GM12878 (cell line): ENCODE data around the gene SGCD. TPM values are rescaled to one million over a fixed set of nuclear protein-coding genes. Genes with fewer than 3 reads are reported as not detected.
A peak's percentile ranks its signal among the peaks of the same experiment; 100 is the strongest.

Experiments
- ATAC-seq: fragments of 200-7000 bp; cut with Tn5 transposase; 3 replicates; pipeline ENCODE4 v1.9.1; 2020; ENCODE audit warnings: mild to moderate bottlenecking, moderate library complexity
- BruUV-seq: library from RNA; stranded (reverse); fragments of 400-500 nt; replicated peaks from 2 replicates; lab custom pipeline; 2021; lab: Mats Ljungman, UMichigan
- CTCF ChIA-PET: fragments of 300-600 bp; sonication (Branson Sonifier 250); formaldehyde crosslinking; extraction: SDS; loops from one replicate; lab custom pipeline; 2021; ENCODE audit warnings: inconsistent platforms; lab: Yijun Ruan, JAX
- POLR2A ChIA-PET: fragments of 350-600 bp; formaldehyde crosslinking; extraction: SDS; loops from one replicate; lab custom pipeline; 2021; ENCODE audit warnings: inconsistent platforms; lab: Charles Lee
- RAD21 ChIA-PET: fragments of 300-600 bp; sonication (Branson Sonifier 250); formaldehyde crosslinking; loops from one replicate; lab custom pipeline; 2023; ENCODE audit warnings: antibody characterized with exemption; ENCODE audit not compliant: unreplicated experiment; lab: Charles Lee
- SMC1A ChIA-PET: fragments of 300-600 bp; sonication (Branson Sonifier 250); formaldehyde crosslinking; loops from one replicate; lab custom pipeline; 2023; ENCODE audit not compliant: unreplicated experiment, uncharacterized antibody; lab: Charles Lee
- DNase-seq: peaks from one replicate; pipeline ENCODE4 v3.0.0-alpha.2; 2011; ENCODE audit warnings: low read depth, low spot score
- FAIRE-seq: peaks from 3 replicates; lab custom pipeline; 2011; peaks lifted over from hg19 to GRCh38; lab: Jason Lieb, UNC
- H2AFZ ChIP-seq: 2 replicates; pipeline ENCODE4 v1.6.0; 2011; ENCODE audit warnings: low read depth, low read length, control low read depth; ENCODE audit not compliant: control insufficient read depth
- H3K27ac ChIP-seq: 2 replicates; pipeline ENCODE4 v1.5.1; 2011; ENCODE audit warnings: control low read depth; ENCODE audit not compliant: control insufficient read depth, insufficient read depth
- H3K27me3 ChIP-seq, 2 experiments: replicated peaks in 1 of 2; 2 replicates each; pipeline versions ENCODE4 v1.6.0 to v1.6.1; 2011; ENCODE audit warnings: low read length in 1 of 2; ENCODE audit not compliant: control insufficient read depth in 2 of 2, insufficient read depth in 2 of 2
- H3K36me3 ChIP-seq, 2 experiments: 2 replicates each; pipeline ENCODE4 v1.5.1; 2011; ENCODE audit warnings: low read length in 1 of 2; ENCODE audit not compliant: control insufficient read depth in 2 of 2, insufficient read depth in 2 of 2
- H3K4me1 ChIP-seq: 2 replicates; pipeline ENCODE4 v1.6.1; 2011; ENCODE audit warnings: mild to moderate bottlenecking, low read length, moderate library complexity, mixed read lengths; ENCODE audit not compliant: control insufficient read depth, insufficient read depth
- H3K4me2 ChIP-seq: 2 replicates; pipeline ENCODE4 v1.6.0; 2011; ENCODE audit warnings: control low read depth; ENCODE audit not compliant: control insufficient read depth, insufficient read depth
- H3K4me3 ChIP-seq: fragments of 200-600 bp; sonication (generic); 2 replicates; pipeline ENCODE4 v1.5.1; 2016
- H3K79me2 ChIP-seq: 2 replicates; pipeline ENCODE4 v1.6.0; 2011; ENCODE audit warnings: low read length; ENCODE audit not compliant: control insufficient read depth, insufficient read depth
- H3K9ac ChIP-seq: 2 replicates; pipeline ENCODE4 v1.8.0; 2011; ENCODE audit warnings: low read length, control low read depth, mixed read lengths; ENCODE audit not compliant: control insufficient read depth, insufficient read depth
- H3K9me3 ChIP-seq: replicated peaks from 3 replicates; pipeline ENCODE4 v1.5.1; 2011; ENCODE audit warnings: mild to moderate bottlenecking, low read length; ENCODE audit not compliant: control insufficient read depth, insufficient read depth
- H4K20me1 ChIP-seq: 2 replicates; pipeline ENCODE4 v1.6.0; 2011; ENCODE audit not compliant: control insufficient read depth, insufficient read depth
- CBX3 ChIP-seq: fragments of 200-600 bp; sonication (generic); IDR thresholded peaks from 2 replicates; pipeline ENCODE4 v1.6.1; 2016; ENCODE audit warnings: low read depth, borderline replicate concordance
- CREB1 ChIP-seq: IDR thresholded peaks from 2 replicates; pipeline ENCODE4 v1.6.1; 2012; ENCODE audit warnings: low read depth, mild to moderate bottlenecking, inconsistent platforms
- E2F4 ChIP-seq: IDR thresholded peaks from 2 replicates; pipeline ENCODE4 v1.6.1; 2012; ENCODE audit warnings: low read depth, low read length, improper control_type of control experiment
- POU2F2 ChIP-seq: IDR thresholded peaks from 3 replicates; pipeline ENCODE4 v1.6.1; 2011; ENCODE audit warnings: low read depth, mild to moderate bottlenecking, low read length, borderline replicate concordance
- RUNX3 ChIP-seq: IDR thresholded peaks from 2 replicates; pipeline ENCODE4 v1.6.1; 2012; ENCODE audit warnings: low read length, inconsistent platforms
- SMAD1 ChIP-seq: fragments of 450-650 bp; IDR thresholded peaks from 2 replicates; pipeline ENCODE4 v1.6.1; 2018; ENCODE audit warnings: mild to moderate bottlenecking, low read depth; ENCODE audit not compliant: partially characterized antibody
- ZNF687 ChIP-seq: fragments of 450-650 bp; IDR thresholded peaks from 2 replicates; pipeline ENCODE4 v1.6.1; 2017; ENCODE audit warnings: mild to moderate bottlenecking, moderate library complexity
- WGBS: methylation state at CpG from one replicate; pipeline ENCODE4 v1.1.6; 2016; ENCODE audit warnings: low lambda C conversion rate; ENCODE audit not compliant: insufficient replicate concordance, insufficient coverage; ENCODE audit errors: missing lambda C conversion rate; 5-methylcytosine and 5-hydroxymethylcytosine counted together
- in situ Hi-C: fragments of 300-500 bp; cut with MboI; formaldehyde crosslinking; loops from 9 replicates; pipeline ENCODE4 v1.14.3; 2018; ENCODE audit warnings: mixed read lengths
- intact Hi-C: fragments of 100-400 bp; cut with micrococcal nuclease; formaldehyde crosslinking; loops from one replicate; pipeline ENCODE4 v1.14.2; 2022; ENCODE audit not compliant: unreplicated experiment
- polyA plus RNA-seq, 11 experiments: library from polyadenylated mRNA; depleted of rRNA in 4 of 11; unstranded in 6 of 11; stranded (reverse) in 5 of 11; fragments of >200 nt; fragmentation: Nextera tagmentation in 4 of 11; fragmentation: Illumina TruSeq in 1 of 11; extraction: Ambion mirVana in 4 of 11; extraction: Trizol in 1 of 11; gene quantifications; 1 replicate in 1 of 11; 2 replicates in 10 of 11; pipeline versions ENCODE4 v1.2.1 to v1.2.3, GENCODE V29; 2011 to 2016; ENCODE audit warnings: inconsistent platforms in 2 of 11, missing spikeins in 2 of 11, low read depth in 1 of 11
- total RNA-seq, 4 experiments: library from RNA; depleted of rRNA in 3 of 4; stranded (reverse); fragments of >200 nt in 3 of 4; fragmentation: Illumina TruSeq in 1 of 4; extraction: Trizol in 1 of 4; gene quantifications; 2 replicates each; pipeline versions ENCODE4 v1.2.1 to v1.2.3, GENCODE V29; 2013 to 2021

Gene SGCD
- total and polyA plus RNA-seq, 10 of the 15 experiments (the other 5 are each of a cell fraction or from before 2014, with no cell fraction given), result 0.06 TPM; not detected in 9

DNA sequence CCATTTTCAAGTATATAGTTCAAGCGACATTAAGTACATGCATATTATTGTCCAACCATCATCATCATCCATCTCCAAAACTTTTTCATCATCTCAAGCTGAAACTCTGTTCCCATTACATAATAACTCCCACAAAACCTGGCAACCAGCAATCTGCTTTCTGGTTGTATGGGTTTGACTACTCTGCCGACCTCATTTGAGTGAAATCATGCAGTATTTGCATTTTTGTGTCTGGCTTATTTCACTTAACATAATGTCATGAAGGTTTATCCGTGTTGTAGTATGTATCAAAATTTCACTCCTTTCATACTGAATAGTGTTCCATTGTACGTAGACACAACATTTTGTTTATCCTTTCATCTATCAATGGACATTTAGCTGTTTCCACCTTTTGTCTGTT lies 74.8 kb downstream of the SGCD start:
- H3K9me3 ChIP-seq, result no peaks in the 10 kb centered on the region
- peak overlapping the region; percentile 89 for H3K4me2 ChIP-seq
- TF ChIP-seq ZNF687 (no peak), E2F4 (no peak), CBX3 (no peak), SMAD1 (peak; percentile 27), POU2F2 (peak; percentile 46; the same call in 1 of the 3 replicates), CREB1 (peak; percentile 25; the same call in 1 of the 2 replicates), RUNX3 (peak; percentile 27; the same call in 1 of the 2 replicates)
- 0% methylated on average over 4 of the region's 4 CpGs for WGBS
- H3K79me2 ChIP-seq, result no peaks in the 10 kb centered on the region
- DNase-seq, result no peak
- no peak overlapping the region; the same call in 1 of the 2 replicates for H3K9ac ChIP-seq
- H3K27me3 ChIP-seq, result no peaks in the 10 kb centered on the region
- CTCF ChIA-PET, result no interaction called here
- no peaks in the 10 kb centered on the region for H4K20me1 ChIP-seq
- peak overlapping the region; percentile 24; the same call in 1 of the 2 replicates for H3K4me3 ChIP-seq
- peak overlapping the region; percentile 69; the same call in 1 of the 2 replicates for H3K27ac ChIP-seq
- SMC1A ChIA-PET, result interaction anchor here (1.0 to 1.7 kb wide), 5 partner anchors 8 to 171 kb away, joined by 3 to 6 read pairs (median 4); no protein-coding TSS in a partner anchor
- H2AFZ ChIP-seq, result peak overlapping the region; percentile 90
- RAD21 ChIA-PET, result interaction anchor here (0.6 to 1.6 kb wide), 5 partner anchors 20 to 532 kb away, joined by 3 to 7 read pairs (median 3); no protein-coding TSS in a partner anchor
- intact Hi-C loops, result loop anchor here (1.0 to 10.0 kb wide), 3 partner anchors 26 to 733 kb away; no protein-coding TSS in a partner anchor
- ATAC-seq, result peak; percentile 38
- H3K36me3 ChIP-seq, result no peaks in the 10 kb centered on the region
- POLR2A ChIA-PET, result interaction anchor here (1.2 kb wide), 1 partner anchor 81 kb away, joined by 6 read pairs; no protein-coding TSS in a partner anchor
- no peak for FAIRE-seq
- in situ Hi-C loops, result no loop called here
- BruUV-seq, result no TSS peak
- peaks cover 15% of the 10 kb centered on the region for H3K4me1 ChIP-seq
